MM.1S (cell line): ENCODE results near the gene PANK2.

ENCODE experiments used
- EZH2phosphoT487 ChIP-seq: fragments of 300-600 bp; sonication (generic); IDR thresholded peaks from 2 replicates; pipeline ENCODE4 v1.6.1; 2018; ENCODE audit warnings: antibody characterized with exemption, low read length
- TF ChIP-seq, protein P1 (sequence below): fragments of 300-600 bp; sonication (generic); IDR thresholded peaks from 2 replicates; pipeline ENCODE4 v1.5.1; 2016; ENCODE audit warnings: antibody characterized with exemption, low read length, mixed read lengths

DNA sequence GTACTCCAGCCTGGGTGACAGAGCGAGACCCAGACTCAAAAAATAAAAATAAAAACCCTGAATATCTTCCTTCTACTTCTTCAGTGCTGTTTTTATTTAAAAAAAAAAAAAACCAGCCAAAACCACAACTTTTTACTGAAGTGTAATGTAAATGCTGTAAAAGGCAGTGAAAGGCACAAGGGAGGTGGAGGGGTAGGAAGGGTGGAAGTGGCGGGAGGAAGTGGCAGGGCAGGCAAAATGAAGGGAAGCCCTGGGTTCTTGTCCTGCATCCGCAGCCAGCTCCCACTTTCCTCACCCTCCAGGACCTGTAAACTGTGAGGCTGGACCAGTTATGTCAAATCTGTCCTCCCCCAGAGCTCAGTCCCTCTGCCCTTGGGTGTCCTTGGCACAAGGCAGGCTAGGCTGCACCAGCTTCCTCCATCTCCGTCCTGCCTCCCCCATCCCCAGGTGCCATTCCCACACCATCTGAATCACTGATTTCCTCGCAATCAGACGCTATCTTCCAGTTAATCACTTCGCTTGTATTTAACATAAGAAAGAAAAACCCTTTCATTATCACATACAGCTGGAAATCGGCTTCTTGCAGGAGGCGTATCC, 13.7 kb upstream of the PANK2 start:
- TF ChIP-seq, protein P1, sequence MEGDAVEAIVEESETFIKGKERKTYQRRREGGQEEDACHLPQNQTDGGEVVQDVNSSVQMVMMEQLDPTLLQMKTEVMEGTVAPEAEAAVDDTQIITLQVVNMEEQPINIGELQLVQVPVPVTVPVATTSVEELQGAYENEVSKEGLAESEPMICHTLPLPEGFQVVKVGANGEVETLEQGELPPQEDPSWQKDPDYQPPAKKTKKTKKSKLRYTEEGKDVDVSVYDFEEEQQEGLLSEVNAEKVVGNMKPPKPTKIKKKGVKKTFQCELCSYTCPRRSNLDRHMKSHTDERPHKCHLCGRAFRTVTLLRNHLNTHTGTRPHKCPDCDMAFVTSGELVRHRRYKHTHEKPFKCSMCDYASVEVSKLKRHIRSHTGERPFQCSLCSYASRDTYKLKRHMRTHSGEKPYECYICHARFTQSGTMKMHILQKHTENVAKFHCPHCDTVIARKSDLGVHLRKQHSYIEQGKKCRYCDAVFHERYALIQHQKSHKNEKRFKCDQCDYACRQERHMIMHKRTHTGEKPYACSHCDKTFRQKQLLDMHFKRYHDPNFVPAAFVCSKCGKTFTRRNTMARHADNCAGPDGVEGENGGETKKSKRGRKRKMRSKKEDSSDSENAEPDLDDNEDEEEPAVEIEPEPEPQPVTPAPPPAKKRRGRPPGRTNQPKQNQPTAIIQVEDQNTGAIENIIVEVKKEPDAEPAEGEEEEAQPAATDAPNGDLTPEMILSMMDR: no peak
- TF ChIP-seq EZH2phosphoT487: no peak
